HFF-Myc (cell line): ENCODE measurements around the gene ARPC3.
"Not testable (repeated sequence)": the region's sequence is repeated elsewhere in the genome, so short reads cannot be mapped to it uniquely, and the experiment has no call there.

ENCODE experiments used
- DNase-seq: peaks from one replicate; pipeline ENCODE4 v3.0.0-alpha.2; 2011; ENCODE audit warnings: low read depth; ENCODE audit errors: extremely low read depth
- H3K4me3 ChIP-seq: replicated peaks from 2 replicates; pipeline ENCODE4 v1.5.1; 2011; ENCODE audit warnings: low read depth, mild to moderate bottlenecking, control low read depth, low read length
- TF ChIP-seq, protein P1 (sequence below): IDR thresholded peaks from 2 replicates; pipeline ENCODE4 v1.5.1; 2012; ENCODE audit warnings: mild to moderate bottlenecking, low read depth, low read length, control low read depth; ENCODE audit errors: missing control alignments

The ARPC3 gene

DNA sequence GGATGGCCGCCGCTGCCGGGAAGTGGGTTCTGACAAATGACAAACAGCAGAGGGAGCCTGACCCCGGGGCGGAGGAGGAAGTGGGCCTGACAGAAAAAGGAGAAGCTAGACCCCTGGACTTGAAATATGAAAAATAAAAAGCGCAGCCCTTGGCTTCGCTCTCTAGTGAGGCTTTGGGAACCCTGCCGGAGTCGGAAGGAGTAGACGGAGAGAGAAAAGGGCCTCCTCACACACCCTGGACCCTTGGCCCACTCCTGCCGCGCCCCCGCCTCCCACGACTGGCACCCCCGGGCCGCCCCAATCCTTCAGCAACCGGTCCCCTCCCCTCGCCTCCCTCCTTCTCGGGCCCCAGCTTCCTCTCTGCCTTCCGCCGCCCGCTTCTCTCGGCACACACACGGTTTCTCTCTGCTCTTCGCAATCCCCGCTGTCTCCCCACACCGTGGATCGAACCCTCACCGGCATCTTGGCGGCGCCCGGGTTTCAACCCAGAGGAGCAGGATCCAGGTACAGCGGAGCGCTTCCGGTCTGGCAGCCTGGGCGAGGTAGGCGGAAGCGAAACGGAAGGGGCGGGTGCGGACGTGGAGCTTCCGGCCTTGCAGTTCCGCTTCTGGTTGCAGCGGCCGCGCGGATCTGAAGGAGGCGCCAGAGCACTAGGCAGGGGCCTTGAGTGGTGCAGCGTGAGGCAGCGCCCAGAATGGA, at the start of gene ARPC3:
Gene ARPC3, minus strand, starts transcription at position 539 of the 699 bp plus-strand sequence. Its CDS starts 77 bp downstream, at position 462.
- H3K4me3 ChIP-seq: peak within 1 kb of the TSS; percentile 89
- DNase-seq: peak; percentile 77
- TF ChIP-seq, protein P1, sequence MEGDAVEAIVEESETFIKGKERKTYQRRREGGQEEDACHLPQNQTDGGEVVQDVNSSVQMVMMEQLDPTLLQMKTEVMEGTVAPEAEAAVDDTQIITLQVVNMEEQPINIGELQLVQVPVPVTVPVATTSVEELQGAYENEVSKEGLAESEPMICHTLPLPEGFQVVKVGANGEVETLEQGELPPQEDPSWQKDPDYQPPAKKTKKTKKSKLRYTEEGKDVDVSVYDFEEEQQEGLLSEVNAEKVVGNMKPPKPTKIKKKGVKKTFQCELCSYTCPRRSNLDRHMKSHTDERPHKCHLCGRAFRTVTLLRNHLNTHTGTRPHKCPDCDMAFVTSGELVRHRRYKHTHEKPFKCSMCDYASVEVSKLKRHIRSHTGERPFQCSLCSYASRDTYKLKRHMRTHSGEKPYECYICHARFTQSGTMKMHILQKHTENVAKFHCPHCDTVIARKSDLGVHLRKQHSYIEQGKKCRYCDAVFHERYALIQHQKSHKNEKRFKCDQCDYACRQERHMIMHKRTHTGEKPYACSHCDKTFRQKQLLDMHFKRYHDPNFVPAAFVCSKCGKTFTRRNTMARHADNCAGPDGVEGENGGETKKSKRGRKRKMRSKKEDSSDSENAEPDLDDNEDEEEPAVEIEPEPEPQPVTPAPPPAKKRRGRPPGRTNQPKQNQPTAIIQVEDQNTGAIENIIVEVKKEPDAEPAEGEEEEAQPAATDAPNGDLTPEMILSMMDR: peak; percentile 87

DNA sequence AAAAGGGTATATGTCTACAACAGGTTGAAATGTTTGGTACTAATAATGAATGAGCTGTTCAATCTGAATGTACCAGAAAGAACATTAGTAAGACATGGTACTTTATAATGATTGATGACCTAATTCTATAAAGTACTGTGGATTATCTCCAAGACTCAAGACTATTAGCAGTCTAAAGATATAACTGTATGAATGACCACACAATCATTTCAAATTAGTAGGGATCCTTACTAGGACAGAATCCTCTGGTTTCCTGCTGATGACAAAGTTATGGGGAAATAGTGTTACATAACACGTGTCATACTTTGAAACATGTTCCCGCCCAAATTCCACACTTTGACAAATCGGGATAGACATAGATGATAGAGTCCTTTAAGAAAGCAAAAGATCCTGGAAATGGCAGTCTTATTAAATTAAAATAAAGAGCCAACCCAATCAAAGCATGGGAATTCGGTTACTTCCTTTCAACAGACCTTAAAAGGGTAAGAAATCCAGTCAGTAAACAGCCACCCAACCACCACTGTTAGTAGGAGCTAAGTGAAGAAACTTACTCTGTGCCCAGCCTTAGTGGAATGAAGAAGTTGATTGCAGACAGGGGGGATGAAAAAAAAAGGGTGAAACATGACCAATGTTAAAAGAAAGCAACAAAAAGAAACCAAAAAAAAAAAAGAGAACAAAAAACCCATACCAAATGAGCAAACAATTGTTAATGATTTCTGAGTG, 49.0 kb upstream of the ARPC3 start:
- no peak for DNase-seq
- no peak overlapping the region for H3K4me3 ChIP-seq
- TF ChIP-seq, protein P1: no peak

DNA sequence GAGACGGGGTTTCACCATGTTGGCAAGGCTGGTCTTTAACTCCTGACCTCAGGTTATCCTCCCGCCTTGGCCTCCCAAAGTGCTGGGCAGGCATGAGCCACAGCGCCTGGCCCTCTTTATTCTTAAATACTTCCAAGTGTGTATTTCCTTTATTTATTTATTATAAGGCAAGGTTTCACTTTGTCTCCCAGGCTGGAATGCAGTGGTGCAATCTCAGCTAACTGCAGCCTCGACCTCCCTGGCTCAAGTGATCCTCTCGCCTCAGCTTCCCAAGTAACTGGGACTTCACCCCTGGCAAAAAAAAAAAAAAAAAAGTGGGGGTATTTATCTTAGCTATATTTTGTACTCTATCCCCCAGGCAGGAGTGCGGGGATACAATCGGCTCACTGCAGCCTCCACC, 25.3 kb upstream of the ARPC3 start:
- TF ChIP-seq, protein P1: no peak
- no peak overlapping the region for H3K4me3 ChIP-seq
- no peak for DNase-seq

DNA sequence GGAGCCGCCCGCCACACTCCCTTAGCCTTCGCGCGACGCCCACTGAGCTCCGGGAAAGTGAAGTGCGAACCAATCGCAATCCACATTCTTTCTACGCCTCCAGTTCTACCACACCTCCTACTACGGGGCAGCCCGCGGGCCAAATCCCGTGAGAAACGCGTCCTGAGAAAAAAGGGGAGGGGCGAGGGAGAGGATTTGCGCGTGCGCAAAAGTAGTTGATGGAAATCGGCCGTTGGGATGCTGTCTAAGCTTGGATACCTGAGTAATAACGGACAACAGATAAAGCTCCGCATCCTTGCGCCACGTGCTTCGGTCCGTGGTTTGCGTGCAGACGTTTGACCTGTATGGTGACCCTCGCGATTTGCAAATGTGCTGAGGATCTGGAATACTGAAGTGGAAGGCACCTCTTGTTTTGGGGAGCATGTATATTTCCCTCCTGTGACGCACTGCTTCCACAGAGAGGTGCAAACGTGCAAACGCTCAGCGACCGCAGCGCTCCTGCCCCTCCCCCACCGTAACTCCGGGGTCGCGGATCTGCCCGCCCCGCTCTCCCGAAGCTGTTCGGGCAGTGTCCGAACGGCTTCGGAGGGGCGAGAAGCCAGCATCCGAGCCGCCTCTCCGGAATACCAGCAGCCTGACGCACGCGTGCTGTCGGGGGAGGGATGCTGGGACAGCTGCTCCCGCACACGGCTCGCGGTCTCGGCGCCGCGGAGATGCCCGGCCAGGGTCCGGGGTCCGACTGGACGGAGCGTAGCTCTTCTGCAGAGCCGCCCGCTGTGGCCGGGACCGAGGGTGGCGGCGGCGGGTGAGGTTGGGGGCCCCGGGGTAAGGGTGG, 18.3 kb upstream of the ARPC3 start, which contains the start of the genes FAM216A and GPN3:
Gene FAM216A, plus strand, starts transcription at position 632 of the 835 bp plus-strand sequence. Its CDS starts 31 bp downstream, at position 663.
Gene GPN3, minus strand, starts transcription at position 44 of the 835 bp plus-strand sequence. CDS start 54 bp downstream, outside the sequence.
- DNase-seq: peak; percentile 96
- H3K4me3 ChIP-seq: peak within 1 kb of the TSS; percentile 73
- TF ChIP-seq, protein P1: no peak

DNA sequence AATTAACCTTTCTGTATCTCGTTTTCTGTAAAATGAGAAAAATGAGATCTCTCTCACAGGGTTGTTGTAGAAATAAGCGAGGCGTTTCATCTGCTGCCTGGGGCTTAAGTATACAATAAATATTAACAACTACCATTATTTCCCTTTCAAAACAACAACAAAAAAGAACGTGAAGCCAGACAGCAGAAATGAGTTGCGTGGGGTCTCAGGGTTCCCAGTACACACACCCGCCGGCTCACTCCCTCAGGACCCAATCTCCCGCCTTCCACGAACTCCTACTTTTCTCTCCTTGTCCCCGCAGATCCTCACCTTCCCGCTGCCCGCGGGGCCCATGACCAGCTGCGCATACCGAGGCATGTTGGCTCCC, 17.7 kb upstream of the ARPC3 start:
- DNase-seq: no peak
- peak overlapping the region; percentile 73 for H3K4me3 ChIP-seq
- TF ChIP-seq, protein P1: no peak

DNA sequence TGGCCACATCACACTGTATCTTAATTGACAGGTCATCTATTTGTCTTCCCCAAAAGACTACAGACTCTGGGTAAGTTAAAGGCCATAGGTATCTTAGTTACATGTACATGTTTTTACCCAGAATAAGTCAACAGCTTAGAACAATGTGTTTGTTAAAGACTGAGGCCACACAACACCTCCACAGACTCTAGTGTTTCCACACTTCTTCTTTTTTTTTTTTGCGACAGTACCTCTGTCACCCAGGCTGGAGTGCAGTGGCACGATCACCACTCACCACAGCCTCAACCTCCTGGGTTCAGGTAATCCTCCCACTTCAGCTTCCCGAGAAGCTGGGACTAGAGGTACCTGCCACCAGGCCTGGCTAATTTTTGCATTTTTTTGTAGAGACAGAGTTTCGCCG, 16.7 kb upstream of the ARPC3 start:
- peak overlapping the region; percentile 73 for H3K4me3 ChIP-seq
- TF ChIP-seq, protein P1: no peak
- DNase-seq: no peak

DNA sequence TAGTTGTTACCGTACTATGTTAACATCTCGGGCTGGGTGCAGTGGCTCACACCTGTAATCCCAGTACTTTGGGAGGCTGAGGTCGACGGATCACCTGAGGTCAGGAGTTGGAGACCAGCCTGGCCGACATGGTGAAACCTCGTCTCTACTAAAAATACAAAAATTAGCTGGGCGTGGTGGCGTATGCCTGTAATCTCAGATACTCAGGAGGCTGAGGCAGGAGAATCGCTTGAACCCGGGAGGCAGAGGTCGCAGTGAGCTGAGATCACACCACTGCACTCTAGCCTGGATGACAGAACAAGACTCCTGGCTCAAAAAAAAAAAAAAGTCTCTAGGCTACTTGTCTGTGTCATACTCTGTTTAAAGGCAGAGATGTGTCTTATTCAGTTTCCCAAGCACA, 15.6 kb upstream of the ARPC3 start:
- DNase-seq, H3K4me3 ChIP-seq: not testable (repeated sequence)
